ENCODE measurements around the gene CCM2L. TPM values are rescaled to one million over a fixed set of nuclear protein-coding genes. Genes with fewer than 3 reads are reported as not detected.

The CCM2L gene
- total and polyA plus RNA-seq, 7 donors, result 3.3 to 7.3 (median 4.0) TPM

GRCh38 chr20:31974296-31974695 lies 35.9 kb upstream of the CCM2L start:
- intact Hi-C loops (cut with DNase I), result no loop called here
- H3K9me3 ChIP-seq, result no peaks in the 10 kb centered on the region
- H3K4me1 ChIP-seq, result no peaks in the 10 kb centered on the region
- H3K4me3 ChIP-seq, result no peak overlapping the region
- no peak for DNase-seq
- no peak for ATAC-seq
- no peak overlapping the region for H3K27ac ChIP-seq
- H3K36me3 ChIP-seq (ENCODE audit: insufficient read depth in 1 of 2, low read depth in 1 of 2), result no peaks in the 10 kb centered on the region
- peaks cover 0 to 39% (median 3%) of the 10 kb centered on the region in 3 donors for H3K27me3 ChIP-seq (ENCODE audit: insufficient read depth in 3 of 3, low read length in 2 of 3)
- no peak for TF ChIP-seq CTCF (IDR thresholded peaks at IDR 0.05)
- WGBS, 3 donors, result 76 to 91% (median 84%) methylated on average over 2 of the region's 2 CpGs

DNA sequence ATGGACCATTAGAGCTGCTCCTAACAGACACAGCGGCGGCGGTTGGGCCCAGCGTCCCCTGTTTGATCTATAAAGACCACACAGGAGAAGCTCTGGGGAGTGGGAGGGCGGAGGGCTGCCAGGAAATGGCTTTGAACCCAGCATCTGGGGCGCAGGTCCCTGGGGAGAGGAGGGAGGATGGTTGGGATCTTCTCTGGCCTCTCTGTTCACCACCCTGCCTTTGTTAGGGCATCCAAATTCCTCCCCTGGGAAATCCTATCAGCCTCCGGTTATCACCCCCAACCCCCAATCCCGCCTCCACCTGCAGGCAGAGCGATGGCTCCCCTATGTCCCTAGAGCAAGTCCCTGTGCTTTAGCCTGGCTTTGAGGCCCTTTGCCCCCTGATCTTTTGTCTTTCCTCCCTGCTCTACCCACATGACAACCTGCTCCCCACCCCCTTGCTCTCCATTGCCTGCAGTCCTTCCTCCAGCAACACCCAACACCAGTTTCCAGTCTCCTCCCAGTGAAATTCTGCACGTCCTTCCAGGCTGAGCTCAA lies 35.2 kb upstream of the CCM2L start:
- no peak for TF ChIP-seq CTCF (IDR thresholded peaks at IDR 0.05)
- Histone ChIP-seq H3K27me3 (ENCODE audit: insufficient read depth in 3 of 3, low read length in 2 of 3) (peaks cover 0 to 35% (median 3%) of the 10 kb centered on the region in 3 donors), H3K36me3 (ENCODE audit: insufficient read depth in 1 of 2, low read depth in 1 of 2) (no peaks in the 10 kb centered on the region), H3K9me3 (no peaks in the 10 kb centered on the region), H3K27ac (no peak overlapping the region), H3K4me1 (no peaks in the 10 kb centered on the region), H3K4me3 (no peak overlapping the region)
- WGBS, 3 donors, result 7 to 21% (median 11%) methylated on average over 10 of the region's 10 CpGs
- no peak for ATAC-seq
- intact Hi-C loops (cut with DNase I), result no loop called here
- DNase-seq, result no peak

DNA sequence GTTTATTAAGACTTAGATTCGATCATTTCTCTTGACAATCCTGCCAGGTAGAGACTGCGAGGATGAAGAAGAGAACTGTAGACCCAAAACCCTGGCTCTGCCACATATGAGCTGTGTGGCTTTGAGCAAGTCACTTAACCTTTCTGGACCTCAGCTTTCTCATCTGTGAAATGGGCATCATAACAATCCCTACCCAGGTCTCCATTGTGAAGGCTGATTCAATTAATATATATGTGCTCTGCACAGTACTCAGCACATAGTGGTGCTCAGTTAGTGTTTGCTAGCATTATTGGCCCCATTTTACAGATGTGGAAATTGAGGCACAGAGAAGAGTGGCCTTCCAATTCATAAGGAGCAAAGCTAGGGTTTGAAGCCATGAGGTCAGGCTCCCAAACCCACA lies 34.4 kb upstream of the CCM2L start:
- Histone ChIP-seq H3K36me3 (ENCODE audit: insufficient read depth in 1 of 2, low read depth in 1 of 2) (no peaks in the 10 kb centered on the region), H3K27me3 (ENCODE audit: insufficient read depth in 3 of 3, low read length in 2 of 3) (peaks cover 0 to 37% (median 3%) of the 10 kb centered on the region in 3 donors), H3K9me3 (no peaks in the 10 kb centered on the region), H3K4me1 (no peaks in the 10 kb centered on the region), H3K4me3 (no peak overlapping the region), H3K27ac (no peak overlapping the region)
- intact Hi-C loops (cut with DNase I), result no loop called here
- 83 to 88% (median 87%) methylated on average over 2 of the region's 2 CpGs for WGBS, 3 donors
- ATAC-seq (no peak), DNase-seq (no peak)
- no peak for TF ChIP-seq CTCF (IDR thresholded peaks at IDR 0.05)

GRCh38 chr20:31977080-31977479 lies 33.2 kb upstream of the CCM2L start:
- Histone ChIP-seq H3K27ac (no peak overlapping the region), H3K27me3 (ENCODE audit: insufficient read depth in 3 of 3, low read length in 2 of 3) (peaks cover 0 to 30% (median 3%) of the 10 kb centered on the region in 3 donors), H3K4me1 (no peaks in the 10 kb centered on the region), H3K4me3 (no peak overlapping the region), H3K36me3 (ENCODE audit: insufficient read depth in 1 of 2, low read depth in 1 of 2) (no peaks in the 10 kb centered on the region), H3K9me3 (no peaks in the 10 kb centered on the region)
- TF ChIP-seq CTCF (IDR thresholded peaks at IDR 0.05), result no peak
- intact Hi-C loops (cut with DNase I), result no loop called here
- no peak for DNase-seq
- no peak for ATAC-seq
- WGBS, 3 donors, result 80 to 85% (median 84%) methylated on average over 4 of the region's 4 CpGs

Measured in psoas muscle (tissue), 8 donors.